HEK293 (cell line): ENCODE data around the gene SLC38A10.

Experiments
- ATF2 ChIP-seq: fragments of 450-650 bp; formaldehyde crosslinking; IDR thresholded peaks from 2 replicates; pipeline ENCODE4 v1.5.1; 2016; ENCODE audit warnings: missing biosample characterization, missing genetic modification characterization, low read depth
- HOXC10 ChIP-seq: sonication (generic); formaldehyde crosslinking; IDR thresholded peaks from 2 replicates; pipeline ENCODE4 v1.8.1; 2023; ENCODE audit warnings: mild to moderate bottlenecking, missing genetic modification reagents
- MEIS1 ChIP-seq: sonication (generic); formaldehyde crosslinking; IDR thresholded peaks from 2 replicates; pipeline ENCODE4 v1.8.1; 2022; ENCODE audit warnings: missing genetic modification reagents, mild to moderate bottlenecking, borderline replicate concordance
- REPIN1 ChIP-seq: fragments of 450-650 bp; formaldehyde crosslinking; IDR thresholded peaks from 2 replicates; pipeline ENCODE4 v1.5.1; 2017; ENCODE audit warnings: missing biosample characterization, missing genetic modification characterization, low read depth
- SCRT2 ChIP-seq: fragments of 450-650 bp; formaldehyde crosslinking; IDR thresholded peaks from 2 replicates; pipeline ENCODE4 v1.5.1; 2016; ENCODE audit warnings: missing biosample characterization, missing genetic modification characterization
- TCF7L2 ChIP-seq: IDR thresholded peaks from 2 replicates; pipeline ENCODE4 v1.6.1; 2011; ENCODE audit warnings: low read depth, mild to moderate bottlenecking, inconsistent platforms, low read length, moderate library complexity, borderline replicate concordance
- YY2 ChIP-seq: fragments of 450-650 bp; formaldehyde crosslinking; IDR thresholded peaks from 2 replicates; pipeline ENCODE4 v1.5.1; 2016; ENCODE audit warnings: missing biosample characterization, missing genetic modification characterization
- ZBTB17 ChIP-seq: fragments of 450-650 bp; formaldehyde crosslinking; IDR thresholded peaks from 2 replicates; pipeline ENCODE4 v1.5.1; 2016; ENCODE audit warnings: missing biosample characterization, missing genetic modification characterization
- ZBTB7A ChIP-seq: fragments of 450-650 bp; formaldehyde crosslinking; IDR thresholded peaks from 2 replicates; pipeline ENCODE4 v1.5.1; 2016; ENCODE audit warnings: low read depth, missing biosample characterization, missing genetic modification characterization
- ZFHX2 ChIP-seq: fragments of 450-650 bp; formaldehyde crosslinking; conservative IDR thresholded peaks from 2 replicates; pipeline ENCODE4 v1.5.1; 2016; ENCODE audit warnings: missing biosample characterization, missing genetic modification characterization
- ZFP37 ChIP-seq: fragments of 450-650 bp; formaldehyde crosslinking; IDR thresholded peaks from 2 replicates; pipeline ENCODE4 v1.5.1; 2016; ENCODE audit warnings: missing biosample characterization, missing genetic modification characterization
- ZNF138 ChIP-seq: fragments of 450-650 bp; formaldehyde crosslinking; IDR thresholded peaks from 2 replicates; pipeline ENCODE4 v1.5.1; 2016; ENCODE audit warnings: missing biosample characterization, missing genetic modification characterization, borderline replicate concordance
- ZNF341 ChIP-seq: fragments of 450-650 bp; formaldehyde crosslinking; IDR thresholded peaks from 2 replicates; pipeline ENCODE4; 2016; ENCODE audit warnings: low read depth, missing biosample characterization, missing genetic modification characterization
- ZNF350 ChIP-seq: fragments of 450-650 bp; formaldehyde crosslinking; IDR thresholded peaks from 2 replicates; pipeline ENCODE4 v1.5.0; 2017; ENCODE audit warnings: missing biosample characterization, mild to moderate bottlenecking, missing genetic modification characterization
- ZNF37A ChIP-seq: fragments of 450-650 bp; IDR thresholded peaks from 2 replicates; pipeline ENCODE4 v1.5.1; 2018; ENCODE audit warnings: missing biosample characterization, missing genetic modification characterization
- ZNF426 ChIP-seq: fragments of 450-650 bp; formaldehyde crosslinking; IDR thresholded peaks from 2 replicates; pipeline ENCODE4 v1.5.1; 2017; ENCODE audit warnings: missing biosample characterization, missing genetic modification characterization, mild to moderate bottlenecking, inconsistent platforms, moderate library complexity
- ZNF501 ChIP-seq: fragments of 450-650 bp; formaldehyde crosslinking; IDR thresholded peaks from 2 replicates; pipeline ENCODE4 v1.5.1; 2016; ENCODE audit warnings: missing biosample characterization, missing genetic modification characterization
- ZNF560 ChIP-seq: fragments of 450-650 bp; formaldehyde crosslinking; IDR thresholded peaks from 2 replicates; pipeline ENCODE4 v1.5.1; 2017; ENCODE audit warnings: missing biosample characterization, missing genetic modification characterization, borderline replicate concordance
- ZNF561 ChIP-seq: fragments of 450-650 bp; IDR thresholded peaks from 2 replicates; pipeline ENCODE4 v1.5.1; 2018; ENCODE audit warnings: missing biosample characterization, missing genetic modification characterization, borderline replicate concordance
- ZNF621 ChIP-seq: fragments of 450-650 bp; formaldehyde crosslinking; IDR thresholded peaks from 2 replicates; pipeline ENCODE4 v1.5.1; 2017; ENCODE audit warnings: missing biosample characterization, missing genetic modification characterization
- ZNF660 ChIP-seq: fragments of 450-650 bp; IDR thresholded peaks from 2 replicates; pipeline ENCODE4 v1.5.1; 2018; ENCODE audit warnings: missing biosample characterization, mild to moderate bottlenecking, missing genetic modification characterization
- ZNF704 ChIP-seq: fragments of 450-650 bp; formaldehyde crosslinking; IDR thresholded peaks from 2 replicates; pipeline ENCODE4 v1.5.1; 2016; ENCODE audit warnings: missing biosample characterization, missing genetic modification characterization
- ZNF747 ChIP-seq: fragments of 450-650 bp; formaldehyde crosslinking; IDR thresholded peaks from 2 replicates; pipeline ENCODE4 v1.5.1; 2016; ENCODE audit warnings: missing biosample characterization, missing genetic modification characterization
- ZNF776 ChIP-seq: fragments of 450-650 bp; formaldehyde crosslinking; IDR thresholded peaks from 2 replicates; pipeline ENCODE4 v1.5.0; 2017; ENCODE audit warnings: missing biosample characterization, missing genetic modification characterization, borderline replicate concordance
- ZSCAN30 ChIP-seq: fragments of 450-650 bp; IDR thresholded peaks from 2 replicates; pipeline ENCODE4 v1.5.1; 2018; ENCODE audit warnings: missing biosample characterization, mild to moderate bottlenecking, missing genetic modification characterization, moderate library complexity
- TF ChIP-seq, protein P1 (sequence below): fragments of 450-650 bp; formaldehyde crosslinking; IDR thresholded peaks from 2 replicates; pipeline ENCODE4 v1.5.1; 2016; ENCODE audit warnings: missing biosample characterization, missing genetic modification characterization
- TF ChIP-seq, protein P2 (sequence below): fragments of 450-650 bp; formaldehyde crosslinking; IDR thresholded peaks from 2 replicates; pipeline ENCODE4 v1.5.1; 2016; ENCODE audit warnings: missing biosample characterization, missing genetic modification characterization, borderline replicate concordance
- TF ChIP-seq, protein P3 (sequence below): fragments of 450-650 bp; formaldehyde crosslinking; IDR thresholded peaks from 2 replicates; pipeline ENCODE4 v1.5.1; 2017; ENCODE audit warnings: missing biosample characterization, missing genetic modification characterization
- TF ChIP-seq, protein P4 (sequence below): fragments of 450-650 bp; formaldehyde crosslinking; IDR thresholded peaks from 2 replicates; pipeline ENCODE4 v1.5.1; 2016; ENCODE audit warnings: missing biosample characterization, missing genetic modification characterization

SLC38A10 gene

DNA sequence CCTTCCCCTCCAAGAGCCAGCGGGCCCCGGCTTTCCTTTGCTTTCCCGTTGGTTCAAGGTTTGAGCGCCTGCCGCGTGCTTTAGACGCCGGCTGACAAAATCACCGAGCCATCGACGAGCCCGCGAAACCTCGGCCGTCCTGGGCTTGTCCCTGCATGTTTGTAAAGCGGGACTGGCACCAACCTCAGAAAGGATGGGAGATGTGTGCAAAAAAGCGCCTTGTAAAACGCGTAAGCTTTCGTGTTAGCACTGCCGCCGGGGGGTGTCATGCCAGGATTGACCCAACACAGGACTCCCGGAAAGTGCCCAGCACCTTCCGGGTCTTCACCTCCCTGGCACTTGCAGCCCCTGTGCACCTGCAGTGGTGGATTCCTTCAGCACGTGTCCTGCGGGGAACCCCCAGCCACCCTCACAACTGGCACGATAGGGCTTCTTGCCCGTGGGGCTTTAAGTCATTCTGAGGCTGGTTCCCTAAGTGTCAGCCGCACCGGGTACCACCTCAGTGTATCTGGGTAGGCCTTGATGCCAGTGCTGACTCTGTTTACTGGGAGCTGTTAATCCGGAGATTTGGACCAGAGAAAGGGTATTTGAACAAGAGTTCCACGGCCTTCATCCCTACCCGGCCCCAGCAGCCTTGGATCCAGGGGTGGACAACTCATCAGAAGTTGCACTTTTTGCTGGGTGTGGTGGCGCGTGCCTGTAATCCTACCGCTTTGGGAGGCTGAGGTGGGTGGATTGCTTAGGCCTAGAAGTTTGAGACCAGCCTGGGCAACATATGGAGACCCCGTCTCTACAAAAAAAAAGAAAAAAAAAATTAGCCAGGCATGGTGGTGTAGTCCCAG is 55.2 kb downstream of the SLC38A10 start (continued):
- TF ChIP-seq ZNF747 (tag by site-specific recombination) (no peak), ZNF704 (tag by site-specific recombination) (no peak), ATF2 (no peak), REPIN1 (tag by site-specific recombination) (no peak), ZBTB7A (tag by site-specific recombination) (no peak), ZNF501 (tag by site-specific recombination) (0 out of 2 replicates have a peak, but pooled peaks have one; percentile 24), ZFP37 (tag by site-specific recombination) (no peak), ZNF621 (tag by site-specific recombination) (no peak), ZNF138 (tag by site-specific recombination) (no peak), ZNF350 (tag by site-specific recombination) (no peak), ZNF660 (tag by site-specific recombination) (no peak), TCF7L2 (no peak), YY2 (tag by site-specific recombination) (no peak), ZBTB17 (tag by site-specific recombination) (peak; percentile 53; the same call in 1 of the 2 replicates), ZNF560 (tag by site-specific recombination) (no peak), ZNF561 (no peak), SCRT2 (tag by site-specific recombination) (no peak), MEIS1 (no peak), ZNF341 (tag by site-specific recombination) (no peak), ZFHX2 (tag by site-specific recombination) (0 out of 2 replicates have a peak, but pooled peaks have one; percentile 3), ZNF776 (no peak), ZNF426 (tag by site-specific recombination) (no peak), ZNF37A (tag by site-specific recombination) (no peak), HOXC10 (CRISPR knock-in tag) (no peak), ZSCAN30 (tag by site-specific recombination) (no peak)
- TF ChIP-seq, protein P1, sequence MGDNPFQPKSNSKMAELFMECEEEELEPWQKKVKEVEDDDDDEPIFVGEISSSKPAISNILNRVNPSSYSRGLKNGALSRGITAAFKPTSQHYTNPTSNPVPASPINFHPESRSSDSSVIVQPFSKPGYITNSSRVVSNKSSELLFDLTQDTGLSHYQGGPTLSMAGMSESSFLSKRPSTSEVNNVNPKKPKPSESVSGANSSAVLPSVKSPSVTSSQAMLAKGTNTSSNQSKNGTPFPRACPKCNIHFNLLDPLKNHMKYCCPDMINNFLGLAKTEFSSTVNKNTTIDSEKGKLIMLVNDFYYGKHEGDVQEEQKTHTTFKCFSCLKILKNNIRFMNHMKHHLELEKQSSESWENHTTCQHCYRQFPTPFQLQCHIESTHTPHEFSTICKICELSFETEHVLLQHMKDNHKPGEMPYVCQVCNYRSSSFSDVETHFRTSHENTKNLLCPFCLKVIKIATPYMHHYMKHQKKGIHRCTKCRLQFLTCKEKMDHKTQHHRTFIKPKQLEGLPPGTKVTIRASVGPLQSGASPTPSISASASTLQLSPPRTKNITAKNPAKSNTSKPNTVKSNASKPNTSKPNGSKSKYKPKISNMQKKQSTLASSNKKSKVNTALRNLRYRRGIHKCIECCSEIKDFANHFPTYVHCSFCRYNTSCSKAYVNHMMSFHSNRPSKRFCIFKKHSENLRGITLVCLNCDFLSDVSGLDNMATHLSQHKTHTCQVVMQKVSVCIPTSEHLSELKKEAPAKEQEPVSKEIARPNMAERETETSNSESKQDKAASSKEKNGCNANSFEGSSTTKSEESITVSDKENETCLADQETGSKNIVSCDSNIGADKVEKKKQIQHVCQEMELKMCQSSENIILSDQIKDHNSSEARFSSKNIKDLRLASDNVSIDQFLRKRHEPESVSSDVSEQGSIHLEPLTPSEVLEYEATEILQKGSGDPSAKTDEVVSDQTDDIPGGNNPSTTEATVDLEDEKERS (tag by site-specific recombination) = no peak
- TF ChIP-seq, protein P2, sequence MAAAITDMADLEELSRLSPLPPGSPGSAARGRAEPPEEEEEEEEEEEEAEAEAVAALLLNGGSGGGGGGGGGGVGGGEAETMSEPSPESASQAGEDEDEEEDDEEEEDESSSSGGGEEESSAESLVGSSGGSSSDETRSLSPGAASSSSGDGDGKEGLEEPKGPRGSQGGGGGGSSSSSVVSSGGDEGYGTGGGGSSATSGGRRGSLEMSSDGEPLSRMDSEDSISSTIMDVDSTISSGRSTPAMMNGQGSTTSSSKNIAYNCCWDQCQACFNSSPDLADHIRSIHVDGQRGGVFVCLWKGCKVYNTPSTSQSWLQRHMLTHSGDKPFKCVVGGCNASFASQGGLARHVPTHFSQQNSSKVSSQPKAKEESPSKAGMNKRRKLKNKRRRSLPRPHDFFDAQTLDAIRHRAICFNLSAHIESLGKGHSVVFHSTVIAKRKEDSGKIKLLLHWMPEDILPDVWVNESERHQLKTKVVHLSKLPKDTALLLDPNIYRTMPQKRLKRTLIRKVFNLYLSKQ (tag by site-specific recombination) = no peak
- TF ChIP-seq, protein P3, sequence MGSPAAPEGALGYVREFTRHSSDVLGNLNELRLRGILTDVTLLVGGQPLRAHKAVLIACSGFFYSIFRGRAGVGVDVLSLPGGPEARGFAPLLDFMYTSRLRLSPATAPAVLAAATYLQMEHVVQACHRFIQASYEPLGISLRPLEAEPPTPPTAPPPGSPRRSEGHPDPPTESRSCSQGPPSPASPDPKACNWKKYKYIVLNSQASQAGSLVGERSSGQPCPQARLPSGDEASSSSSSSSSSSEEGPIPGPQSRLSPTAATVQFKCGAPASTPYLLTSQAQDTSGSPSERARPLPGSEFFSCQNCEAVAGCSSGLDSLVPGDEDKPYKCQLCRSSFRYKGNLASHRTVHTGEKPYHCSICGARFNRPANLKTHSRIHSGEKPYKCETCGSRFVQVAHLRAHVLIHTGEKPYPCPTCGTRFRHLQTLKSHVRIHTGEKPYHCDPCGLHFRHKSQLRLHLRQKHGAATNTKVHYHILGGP (tag by site-specific recombination) = no peak
- TF ChIP-seq, protein P4, sequence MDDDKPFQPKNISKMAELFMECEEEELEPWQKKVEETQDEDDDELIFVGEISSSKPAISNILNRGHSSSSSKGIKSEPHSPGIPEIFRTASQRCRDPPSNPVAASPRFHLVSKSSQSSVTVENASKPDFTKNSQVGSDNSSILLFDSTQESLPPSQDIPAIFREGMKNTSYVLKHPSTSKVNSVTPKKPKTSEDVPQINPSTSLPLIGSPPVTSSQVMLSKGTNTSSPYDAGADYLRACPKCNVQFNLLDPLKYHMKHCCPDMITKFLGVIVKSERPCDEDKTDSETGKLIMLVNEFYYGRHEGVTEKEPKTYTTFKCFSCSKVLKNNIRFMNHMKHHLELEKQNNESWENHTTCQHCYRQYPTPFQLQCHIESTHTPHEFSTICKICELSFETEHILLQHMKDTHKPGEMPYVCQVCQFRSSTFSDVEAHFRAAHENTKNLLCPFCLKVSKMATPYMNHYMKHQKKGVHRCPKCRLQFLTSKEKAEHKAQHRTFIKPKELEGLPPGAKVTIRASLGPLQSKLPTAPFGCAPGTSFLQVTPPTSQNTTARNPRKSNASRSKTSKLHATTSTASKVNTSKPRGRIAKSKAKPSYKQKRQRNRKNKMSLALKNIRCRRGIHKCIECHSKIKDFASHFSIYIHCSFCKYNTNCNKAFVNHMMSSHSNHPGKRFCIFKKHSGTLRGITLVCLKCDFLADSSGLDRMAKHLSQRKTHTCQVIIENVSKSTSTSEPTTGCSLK (tag by site-specific recombination) = no peak
